ENCODE measurements around the gene OR9Q1. TPM values are rescaled to one million over a fixed set of nuclear protein-coding genes. Genes with fewer than 3 reads are reported as not detected.

OR9Q1 gene
- total RNA-seq, 2 experiments from 2014 or later: not detected

GRCh38 chr11:58186938-58187337, 163.3 kb downstream of the OR9Q1 start:
- no peak for TF ChIP-seq EZH2phosphoT487 (IDR thresholded peaks at IDR 0.05; ENCODE audit: borderline replicate concordance, low read depth, low read length)
- TF ChIP-seq, protein P1, sequence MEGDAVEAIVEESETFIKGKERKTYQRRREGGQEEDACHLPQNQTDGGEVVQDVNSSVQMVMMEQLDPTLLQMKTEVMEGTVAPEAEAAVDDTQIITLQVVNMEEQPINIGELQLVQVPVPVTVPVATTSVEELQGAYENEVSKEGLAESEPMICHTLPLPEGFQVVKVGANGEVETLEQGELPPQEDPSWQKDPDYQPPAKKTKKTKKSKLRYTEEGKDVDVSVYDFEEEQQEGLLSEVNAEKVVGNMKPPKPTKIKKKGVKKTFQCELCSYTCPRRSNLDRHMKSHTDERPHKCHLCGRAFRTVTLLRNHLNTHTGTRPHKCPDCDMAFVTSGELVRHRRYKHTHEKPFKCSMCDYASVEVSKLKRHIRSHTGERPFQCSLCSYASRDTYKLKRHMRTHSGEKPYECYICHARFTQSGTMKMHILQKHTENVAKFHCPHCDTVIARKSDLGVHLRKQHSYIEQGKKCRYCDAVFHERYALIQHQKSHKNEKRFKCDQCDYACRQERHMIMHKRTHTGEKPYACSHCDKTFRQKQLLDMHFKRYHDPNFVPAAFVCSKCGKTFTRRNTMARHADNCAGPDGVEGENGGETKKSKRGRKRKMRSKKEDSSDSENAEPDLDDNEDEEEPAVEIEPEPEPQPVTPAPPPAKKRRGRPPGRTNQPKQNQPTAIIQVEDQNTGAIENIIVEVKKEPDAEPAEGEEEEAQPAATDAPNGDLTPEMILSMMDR (conservative IDR thresholded peaks at IDR 0.05; ENCODE audit: low read length): no peak
- no TSS peak for BruUV-seq (replicated peaks)
- no peaks in the 10 kb centered on the region for H3K36me3 ChIP-seq (ENCODE audit: insufficient read depth, low read length)

GRCh38 chr11:58188770-58189169, 165.1 kb downstream of the OR9Q1 start, which contains the start of gene OR9Q2:
OR9Q2 (plus strand) TSS chr11:58189070; CDS start chr11:58190491, 1,421 bp downstream.
- ChIA-PET CTCF (ENCODE audit: unreplicated experiment) (no interaction called here), POLR2A (no interaction called here)
- Histone ChIP-seq H3K9me2 (ENCODE audit: insufficient read depth, low read length) (no peaks in the 10 kb centered on the region), H3K79me2 (ENCODE audit: insufficient read depth, low read depth, low read length) (no peaks in the 10 kb centered on the region), H3K9me3 (ENCODE audit: low read length) (no peaks in the 10 kb centered on the region), H2AFZ (ENCODE audit: low read length) (no peak within 1 kb of the TSS), H3K4me1 (ENCODE audit: insufficient read depth, low read length, poor library complexity, severe bottlenecking) (no peaks in the 10 kb centered on the region), H4K20me1 (ENCODE audit: insufficient read depth, low read length) (no peaks in the 10 kb centered on the region), H3K36me3 (ENCODE audit: insufficient read depth, low read length) (no peaks in the 10 kb centered on the region), H3K27ac (ENCODE audit: low read depth, low read length, poor library complexity, severe bottlenecking) (no peak within 1 kb of the TSS), H3K4me2 (ENCODE audit: low read length) (no peak within 1 kb of the TSS), H3K4me3 (ENCODE audit: low read depth, low read length, poor library complexity, severe bottlenecking) (no peak within 1 kb of the TSS)
- DNase-seq (ENCODE audit: low spot score): no peak
- no TSS peak for BruUV-seq (replicated peaks)
- intact Hi-C loops (cut with micrococcal nuclease; ENCODE audit: unreplicated experiment): no loop called here
- TF ChIP-seq, protein P1 (conservative IDR thresholded peaks at IDR 0.05; ENCODE audit: low read length): no peak
- TF ChIP-seq EZH2phosphoT487 (IDR thresholded peaks at IDR 0.05; ENCODE audit: borderline replicate concordance, low read depth, low read length): no peak

More at GRCh38 chr11:58186938-58187337, 163.3 kb downstream of the OR9Q1 start:
- H3K4me2 ChIP-seq (ENCODE audit: low read length): no peak overlapping the region
- intact Hi-C loops (cut with micrococcal nuclease; ENCODE audit: unreplicated experiment): no loop called here
- no peaks in the 10 kb centered on the region for H4K20me1 ChIP-seq (ENCODE audit: insufficient read depth, low read length)
- CTCF ChIA-PET (ENCODE audit: unreplicated experiment): no interaction called here
- no peaks in the 10 kb centered on the region for H3K9me2 ChIP-seq (ENCODE audit: insufficient read depth, low read length)
- H3K4me1 ChIP-seq (ENCODE audit: insufficient read depth, low read length, poor library complexity, severe bottlenecking): no peaks in the 10 kb centered on the region
- H3K4me3 ChIP-seq (ENCODE audit: low read depth, low read length, poor library complexity, severe bottlenecking): no peak overlapping the region
- no peak overlapping the region for H3K27ac ChIP-seq (ENCODE audit: low read depth, low read length, poor library complexity, severe bottlenecking)
- POLR2A ChIA-PET: no interaction called here
- no peak for DNase-seq (ENCODE audit: low spot score)
- H3K9me3 ChIP-seq (ENCODE audit: low read length): no peaks in the 10 kb centered on the region
- no peak overlapping the region for H2AFZ ChIP-seq (ENCODE audit: low read length)
- no peaks in the 10 kb centered on the region for H3K79me2 ChIP-seq (ENCODE audit: insufficient read depth, low read depth, low read length)

DNA sequence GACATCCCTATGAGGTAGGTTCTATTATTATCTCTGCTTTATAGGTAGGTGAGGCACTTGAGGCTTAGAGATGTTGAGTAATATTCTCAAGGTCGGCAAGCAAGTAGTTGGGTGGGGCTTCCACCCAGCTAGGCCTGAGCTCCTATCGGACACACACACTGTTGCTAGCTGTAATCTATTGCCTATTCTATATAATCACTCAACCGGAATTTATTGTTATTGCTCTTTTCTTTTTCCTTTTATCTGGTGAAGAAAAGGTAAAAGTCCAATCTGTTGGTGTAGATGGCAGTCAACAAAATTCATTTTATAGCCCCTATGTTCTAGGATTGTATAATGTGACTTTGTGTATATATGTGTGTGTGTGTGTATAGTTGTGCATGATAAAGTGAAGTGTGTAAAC, 168.5 kb downstream of the OR9Q1 start:
- CTCF ChIA-PET (ENCODE audit: unreplicated experiment): no interaction called here
- no peaks in the 10 kb centered on the region for H3K9me2 ChIP-seq (ENCODE audit: insufficient read depth, low read length)

More for the DNA sequence above, 168.5 kb downstream of the OR9Q1 start:
- H3K9me3 ChIP-seq (ENCODE audit: low read length): no peaks in the 10 kb centered on the region
- H3K79me2 ChIP-seq (ENCODE audit: insufficient read depth, low read depth, low read length): no peaks in the 10 kb centered on the region
- no TSS peak for BruUV-seq (replicated peaks)
- H3K4me2 ChIP-seq (ENCODE audit: low read length): no peak overlapping the region
- intact Hi-C loops (cut with micrococcal nuclease; ENCODE audit: unreplicated experiment): no loop called here
- no peak overlapping the region for H3K27ac ChIP-seq (ENCODE audit: low read depth, low read length, poor library complexity, severe bottlenecking)
- DNase-seq (ENCODE audit: low spot score): no peak
- no peaks in the 10 kb centered on the region for H3K4me1 ChIP-seq (ENCODE audit: insufficient read depth, low read length, poor library complexity, severe bottlenecking)
- no peak overlapping the region for H3K4me3 ChIP-seq (ENCODE audit: low read depth, low read length, poor library complexity, severe bottlenecking)
- no peaks in the 10 kb centered on the region for H3K36me3 ChIP-seq (ENCODE audit: insufficient read depth, low read length)
- H2AFZ ChIP-seq (ENCODE audit: low read length): no peak overlapping the region
- POLR2A ChIA-PET: no interaction called here
- TF ChIP-seq, protein P1 (conservative IDR thresholded peaks at IDR 0.05; ENCODE audit: low read length): no peak
- TF ChIP-seq EZH2phosphoT487 (IDR thresholded peaks at IDR 0.05; ENCODE audit: borderline replicate concordance, low read depth, low read length): no peak
- no peaks in the 10 kb centered on the region for H4K20me1 ChIP-seq (ENCODE audit: insufficient read depth, low read length)

Data from OCI-LY7 (cell line).